ENCODE measurements around the gene LEMD1.

DNA sequence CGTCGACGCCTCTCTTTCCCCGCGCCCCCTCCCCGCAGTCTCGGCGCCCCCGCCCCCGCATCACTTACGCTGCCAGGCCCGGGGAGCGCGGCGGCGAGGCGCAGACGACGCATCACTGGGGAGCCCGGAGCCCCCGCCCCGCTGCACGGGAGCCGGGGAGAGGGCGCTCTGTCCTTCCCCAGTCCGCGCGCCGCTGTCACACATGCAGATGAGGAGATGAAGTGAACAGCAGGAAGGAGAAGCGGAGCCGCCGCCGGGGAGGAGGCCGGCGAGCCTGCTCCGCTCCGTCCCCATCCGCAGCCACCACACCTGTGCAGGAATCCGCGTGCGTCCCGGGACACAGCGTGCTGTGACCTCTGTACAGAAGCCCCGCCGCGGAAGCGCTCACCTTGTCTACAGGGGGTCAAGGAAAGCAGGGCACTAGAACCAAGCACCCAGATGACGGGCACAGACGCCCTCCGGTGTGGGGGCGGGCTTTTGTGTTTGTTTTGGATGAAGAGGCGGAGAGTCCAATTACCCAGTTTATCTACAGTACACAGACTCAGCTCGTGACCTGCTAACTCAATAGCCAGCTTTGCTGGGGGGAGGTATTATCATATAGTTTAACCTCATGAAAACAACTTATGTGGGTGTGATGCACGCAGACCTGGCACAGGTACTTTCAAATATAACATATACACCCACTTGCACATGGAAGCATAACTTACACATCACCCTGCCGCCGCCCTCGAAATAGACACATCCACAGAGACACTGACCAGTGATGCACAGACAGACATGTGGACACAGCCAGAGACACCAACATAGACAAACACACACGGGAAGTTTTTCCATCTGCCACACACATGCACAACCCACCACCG lies 77.6 kb downstream of the LEMD1 start:
- TF ChIP-seq, protein P1, sequence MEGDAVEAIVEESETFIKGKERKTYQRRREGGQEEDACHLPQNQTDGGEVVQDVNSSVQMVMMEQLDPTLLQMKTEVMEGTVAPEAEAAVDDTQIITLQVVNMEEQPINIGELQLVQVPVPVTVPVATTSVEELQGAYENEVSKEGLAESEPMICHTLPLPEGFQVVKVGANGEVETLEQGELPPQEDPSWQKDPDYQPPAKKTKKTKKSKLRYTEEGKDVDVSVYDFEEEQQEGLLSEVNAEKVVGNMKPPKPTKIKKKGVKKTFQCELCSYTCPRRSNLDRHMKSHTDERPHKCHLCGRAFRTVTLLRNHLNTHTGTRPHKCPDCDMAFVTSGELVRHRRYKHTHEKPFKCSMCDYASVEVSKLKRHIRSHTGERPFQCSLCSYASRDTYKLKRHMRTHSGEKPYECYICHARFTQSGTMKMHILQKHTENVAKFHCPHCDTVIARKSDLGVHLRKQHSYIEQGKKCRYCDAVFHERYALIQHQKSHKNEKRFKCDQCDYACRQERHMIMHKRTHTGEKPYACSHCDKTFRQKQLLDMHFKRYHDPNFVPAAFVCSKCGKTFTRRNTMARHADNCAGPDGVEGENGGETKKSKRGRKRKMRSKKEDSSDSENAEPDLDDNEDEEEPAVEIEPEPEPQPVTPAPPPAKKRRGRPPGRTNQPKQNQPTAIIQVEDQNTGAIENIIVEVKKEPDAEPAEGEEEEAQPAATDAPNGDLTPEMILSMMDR (IDR thresholded peaks at IDR 0.05): no peak
- TF ChIP-seq POLR2A (IDR thresholded peaks at IDR 0.05) (no peak), POLR2AphosphoS5 (IDR thresholded peaks at IDR 0.05) (no peak)

All from prostate gland (tissue), 2 donors.